Daoy (cell line): ENCODE measurements around the gene NKX6-2. TPM values are rescaled to one million over a fixed set of nuclear protein-coding genes. Genes with fewer than 3 reads are reported as not detected.
A peak's percentile ranks its signal among the peaks of the same experiment; 100 is the strongest.
"Not testable (repeated sequence)": the region's sequence is repeated elsewhere in the genome, so short reads cannot be mapped to it uniquely, and the experiment has no call there.

Source experiments
- DNase-seq: peaks from one replicate; pipeline ENCODE4 v3.0.0-alpha.2; 2015; ENCODE audit warnings: low read depth
- total RNA-seq: library from RNA; depleted of rRNA; stranded (reverse); fragments of >200 nt; shearing (Covaris generic); gene quantifications from 2 replicates; pipeline ENCODE4 v1.2.3, GENCODE V29; 2014

Gene NKX6-2
- total RNA-seq, 1 experiment from 2014 or later, result 0.06 TPM

- DNase-seq, result not testable (repeated sequence)
Measured at GRCh38 chr10:132797986-132798385, 12.0 kb upstream of the NKX6-2 start.

- DNase-seq, result no peak
Measured at GRCh38 chr10:132796846-132797245, 10.9 kb upstream of the NKX6-2 start.

DNA sequence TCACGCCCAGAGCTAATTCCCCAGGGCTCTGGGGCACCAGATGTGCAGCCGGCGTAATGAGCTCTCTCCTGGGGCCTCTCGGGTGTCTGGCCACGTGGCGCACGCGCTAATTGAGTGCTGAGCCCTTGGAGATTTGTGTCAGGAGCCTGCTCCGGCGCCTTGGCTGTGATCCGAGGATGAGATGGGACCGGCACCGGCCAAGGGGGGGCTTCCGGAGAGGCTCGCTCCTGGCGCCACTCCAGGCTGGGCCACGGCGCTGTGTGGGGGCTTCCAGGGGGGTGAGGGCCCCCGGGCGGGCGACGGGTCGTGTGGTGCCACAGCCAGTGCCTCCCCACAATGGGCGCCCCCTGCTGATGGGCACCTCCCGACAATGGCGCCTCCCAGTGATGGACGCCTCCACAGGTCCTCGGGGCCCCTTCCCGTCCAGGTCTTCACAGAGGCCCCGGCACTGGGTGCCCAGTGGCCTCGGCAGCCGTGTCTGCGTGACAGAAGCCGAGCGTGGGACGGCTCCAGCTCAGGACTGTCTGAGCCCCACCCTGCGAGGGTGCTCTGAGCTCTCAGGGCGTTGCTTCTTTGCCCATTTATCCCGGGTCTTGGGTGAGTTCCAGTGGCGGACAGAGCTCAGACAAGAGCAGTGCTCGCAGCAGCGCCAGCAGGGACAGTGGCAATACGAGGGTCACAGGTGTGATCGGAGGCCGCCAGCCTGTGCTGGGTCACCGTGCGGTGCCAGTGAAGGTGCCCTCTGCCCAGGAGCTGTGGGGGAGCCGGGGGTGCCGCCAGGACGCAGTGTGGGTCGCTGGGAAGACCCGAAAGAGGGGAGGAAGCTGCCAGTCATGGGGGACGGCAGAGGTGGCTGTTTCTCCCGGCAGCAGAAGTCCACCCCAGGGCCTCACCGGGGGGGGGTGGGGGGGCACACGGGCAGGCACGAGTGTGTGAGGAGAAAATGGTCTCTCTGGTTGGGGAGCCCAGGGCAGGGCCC is 8.2 kb upstream of the NKX6-2 start:
- DNase-seq, result peak; percentile 55

- no peak for DNase-seq
Measured at GRCh38 chr10:132793213-132793612, 7.3 kb upstream of the NKX6-2 start.

DNA sequence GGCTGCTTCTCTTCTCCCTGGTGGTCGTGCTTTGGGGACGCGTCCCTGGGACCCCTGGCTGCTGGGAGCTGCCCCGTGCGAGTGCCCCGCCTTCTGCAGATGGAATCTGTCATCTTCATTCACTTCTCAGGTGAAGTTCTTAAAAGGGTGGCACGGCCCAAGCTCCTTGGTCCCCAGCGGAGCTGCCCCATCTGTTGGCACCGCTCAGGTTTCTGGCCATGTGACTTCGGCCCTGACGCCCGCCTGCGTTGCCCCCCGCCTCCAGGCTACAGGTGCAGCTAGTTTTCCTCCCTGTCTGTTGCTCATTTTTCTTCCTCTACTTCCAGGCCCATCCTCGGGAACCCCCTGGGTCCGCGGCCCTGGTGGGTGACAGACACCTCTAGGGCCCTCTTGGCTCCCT is 6.8 kb upstream of the NKX6-2 start:
- no peak for DNase-seq

DNA sequence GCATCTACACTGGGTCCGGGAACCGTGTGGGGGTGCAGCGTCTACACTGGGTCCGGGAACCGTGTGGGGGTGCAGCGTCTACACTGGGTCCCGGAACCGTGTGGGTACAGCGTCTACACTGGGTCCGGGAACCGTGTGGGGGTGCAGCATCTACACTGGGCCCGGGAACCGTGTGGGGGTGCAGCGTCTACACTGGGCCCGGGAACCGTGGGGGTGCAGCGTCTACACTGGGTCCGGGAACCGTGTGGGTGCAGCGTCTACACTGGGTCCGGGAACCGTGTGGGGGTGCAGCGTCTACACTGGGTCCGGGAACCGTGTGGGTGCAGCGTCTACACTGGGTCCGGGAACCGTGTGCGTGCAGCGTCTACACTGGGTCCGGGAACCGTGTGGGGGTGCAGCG is 6.2 kb upstream of the NKX6-2 start:
- DNase-seq, result not testable (repeated sequence)

- DNase-seq, result no peak
Measured at GRCh38 chr10:132790934-132791829, 5.2 kb upstream of the NKX6-2 start.

DNA sequence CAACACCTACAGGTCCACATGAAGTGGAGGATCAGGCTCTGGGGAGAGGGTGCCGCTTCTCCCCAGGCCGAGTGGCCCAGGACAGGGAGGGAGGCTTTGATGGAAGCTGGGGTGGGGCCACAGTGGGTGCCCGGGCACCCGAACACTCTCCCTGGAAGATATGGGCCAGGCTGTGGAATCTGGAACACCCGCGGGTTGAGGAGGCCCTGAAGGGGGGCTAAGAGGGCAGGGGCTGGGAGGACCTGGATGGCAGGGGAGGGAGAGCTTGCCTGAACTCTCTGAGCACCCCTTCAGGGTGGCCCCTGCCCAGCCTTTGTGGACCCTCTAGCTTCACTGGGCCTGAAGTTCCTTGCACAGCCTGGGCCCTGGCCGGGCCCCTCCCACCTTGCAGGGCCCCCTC is 4.5 kb upstream of the NKX6-2 start:
- no peak for DNase-seq

GRCh38 chr10:132789659-132790148 is 3.8 kb upstream of the NKX6-2 start:
- DNase-seq, result no peak

DNA sequence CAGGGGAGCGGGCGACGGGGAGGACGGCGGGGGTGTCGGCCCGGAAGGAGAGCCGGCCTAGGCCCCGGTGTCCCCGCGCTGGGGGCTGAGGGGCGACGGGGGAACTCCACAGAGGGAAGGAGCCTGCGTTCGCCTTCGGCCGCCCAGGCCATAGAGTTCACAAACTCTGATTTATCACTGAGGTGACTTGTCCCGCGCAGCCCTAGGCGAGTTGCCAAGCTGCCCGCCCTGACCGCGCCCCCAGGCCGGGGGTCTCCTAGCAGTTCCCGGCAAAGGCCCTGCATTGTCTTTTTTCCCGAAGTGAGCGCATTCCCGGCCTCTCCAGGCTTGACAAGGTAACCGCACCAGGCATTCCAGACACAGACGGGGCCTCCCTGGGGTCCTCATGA is 2.9 kb upstream of the NKX6-2 start:
- DNase-seq, result no peak

GRCh38 chr10:132788180-132788830 is 2.4 kb upstream of the NKX6-2 start:
- DNase-seq, result peak; percentile 25

GRCh38 chr10:132787495-132788179 is 1.7 kb upstream of the NKX6-2 start:
- peak; percentile 30 for DNase-seq

DNA sequence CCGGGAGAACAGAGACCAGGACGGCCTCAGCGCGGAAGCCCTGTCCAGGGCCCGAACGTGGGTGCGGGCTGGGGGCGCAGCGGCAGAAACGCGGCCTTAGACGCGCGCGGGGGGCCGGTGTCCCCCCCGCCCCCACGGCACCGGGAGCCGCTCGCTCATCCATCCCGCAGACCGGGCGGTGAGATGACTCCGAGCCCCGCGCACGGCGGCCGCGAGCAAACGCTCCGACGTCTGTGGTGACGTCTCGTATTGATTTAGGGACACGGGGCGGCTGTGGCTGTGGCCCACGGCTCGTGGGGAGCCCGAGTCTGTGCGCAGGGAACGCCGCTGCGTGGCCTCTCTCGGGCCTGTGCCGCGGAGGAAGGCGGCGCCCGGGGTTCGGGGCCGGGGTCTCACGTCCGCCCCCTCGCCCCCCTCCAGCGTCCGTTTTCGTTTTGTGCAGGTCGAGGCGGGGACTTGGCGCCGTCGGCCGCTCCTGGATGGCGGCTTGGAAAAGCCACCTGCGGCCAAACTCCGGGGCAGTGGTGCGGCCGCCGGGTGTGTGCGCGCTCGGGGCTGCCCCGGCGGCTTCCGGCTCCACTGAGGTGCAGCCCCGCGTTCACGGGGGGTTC is 1.0 kb upstream of the NKX6-2 start:
- DNase-seq, result no peak

GRCh38 chr10:132786476-132786883 is 533 bp upstream of the NKX6-2 start:
- no peak for DNase-seq

GRCh38 chr10:132784866-132785722 is 853 bp downstream of the NKX6-2 start:
- no peak for DNase-seq

- no peak for DNase-seq
Measured at GRCh38 chr10:132783940-132784865, 1.7 kb downstream of the NKX6-2 start.

DNA sequence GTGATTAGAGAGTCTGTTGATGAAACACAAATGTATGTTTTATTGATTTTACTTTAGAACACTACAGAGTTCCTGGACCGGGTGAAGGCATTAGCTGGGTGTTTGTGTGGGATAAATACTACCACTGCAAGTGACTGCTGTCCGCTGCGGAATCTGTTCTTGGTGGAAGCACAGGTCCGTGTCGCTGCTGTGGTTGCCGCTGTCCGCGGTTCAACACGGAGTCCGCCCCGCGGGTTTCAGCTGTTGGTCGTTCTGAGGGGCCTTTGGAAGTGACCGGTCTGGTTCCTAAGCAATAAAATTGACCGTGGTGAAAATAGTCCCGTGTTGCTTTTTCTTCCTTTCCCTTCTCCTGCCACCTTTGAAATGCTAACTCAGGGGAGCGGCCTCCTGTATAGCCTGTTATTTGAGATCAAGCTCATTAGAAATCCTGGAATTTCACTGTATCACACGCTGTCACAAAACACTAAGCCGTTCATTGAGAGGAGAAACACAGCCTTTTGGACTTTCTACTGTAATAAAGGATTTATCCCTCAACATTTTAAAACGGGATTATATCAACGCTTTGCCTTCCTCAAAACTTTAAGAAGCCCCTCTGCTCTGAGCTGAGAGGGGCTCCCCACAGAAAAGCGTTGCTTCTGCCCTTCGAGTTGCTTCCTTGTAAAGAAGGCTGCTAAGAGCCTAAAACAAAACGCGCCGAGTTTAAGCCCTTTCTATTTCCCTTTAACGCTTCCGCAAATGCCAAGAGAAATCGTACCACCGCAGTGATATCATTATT is 2.6 kb downstream of the NKX6-2 start:
- DNase-seq, result no peak

GRCh38 chr10:132781556-132781955 is 4.4 kb downstream of the NKX6-2 start:
- DNase-seq, result no peak
